ENCODE data around the gene GPR42.

The GPR42 gene

GRCh38 chr19:35383536-35383935 is 12.7 kb downstream of the GPR42 start:
- H3K4me3 ChIP-seq (ENCODE audit: low read depth, low read length): no peak overlapping the region
- no peak overlapping the region for H3K9ac ChIP-seq (ENCODE audit: low read depth, low read length)
- peaks cover 35% of the 10 kb centered on the region for H3K9me3 ChIP-seq (ENCODE audit: control insufficient read depth, insufficient read depth, low read length)
- no peak overlapping the region for H3K27ac ChIP-seq (ENCODE audit: low read depth, low read length)
- no peaks in the 10 kb centered on the region for H3K36me3 ChIP-seq (ENCODE audit: control insufficient read depth, insufficient read depth, low read length)
- no peaks in the 10 kb centered on the region for H3K27me3 ChIP-seq (ENCODE audit: control insufficient read depth, insufficient read depth, low read length)
- no peaks in the 10 kb centered on the region for H3K4me1 ChIP-seq (ENCODE audit: control insufficient read depth, insufficient read depth, low read length)

GRCh38 chr19:35388277-35389054 is 17.6 kb downstream of the GPR42 start:
- Histone ChIP-seq H3K36me3 (ENCODE audit: control insufficient read depth, insufficient read depth, low read length) (no peaks in the 10 kb centered on the region), H3K9me3 (ENCODE audit: control insufficient read depth, insufficient read depth, low read length) (peaks cover 29% of the 10 kb centered on the region), H3K27me3 (ENCODE audit: control insufficient read depth, insufficient read depth, low read length) (no peaks in the 10 kb centered on the region), H3K27ac (ENCODE audit: low read depth, low read length) (no peak overlapping the region), H3K9ac (ENCODE audit: low read depth, low read length) (no peak overlapping the region), H3K4me1 (ENCODE audit: control insufficient read depth, insufficient read depth, low read length) (no peaks in the 10 kb centered on the region), H3K4me3 (ENCODE audit: low read depth, low read length) (no peak overlapping the region)

GRCh38 chr19:35389192-35389861 is 18.5 kb downstream of the GPR42 start:
- Histone ChIP-seq H3K9ac (ENCODE audit: low read depth, low read length) (no peak overlapping the region), H3K36me3 (ENCODE audit: control insufficient read depth, insufficient read depth, low read length) (no peaks in the 10 kb centered on the region), H3K27ac (ENCODE audit: low read depth, low read length) (no peak overlapping the region), H3K9me3 (ENCODE audit: control insufficient read depth, insufficient read depth, low read length) (peaks cover 23% of the 10 kb centered on the region), H3K4me1 (ENCODE audit: control insufficient read depth, insufficient read depth, low read length) (no peaks in the 10 kb centered on the region), H3K27me3 (ENCODE audit: control insufficient read depth, insufficient read depth, low read length) (no peaks in the 10 kb centered on the region), H3K4me3 (ENCODE audit: low read depth, low read length) (no peak overlapping the region)

GRCh38 chr19:35392742-35393715 is 22.2 kb downstream of the GPR42 start:
- Histone ChIP-seq H3K27me3 (ENCODE audit: control insufficient read depth, insufficient read depth, low read length) (no peaks in the 10 kb centered on the region), H3K9me3 (ENCODE audit: control insufficient read depth, insufficient read depth, low read length) (no peaks in the 10 kb centered on the region), H3K4me3 (ENCODE audit: low read depth, low read length) (no peak overlapping the region), H3K4me1 (ENCODE audit: control insufficient read depth, insufficient read depth, low read length) (no peaks in the 10 kb centered on the region), H3K9ac (ENCODE audit: low read depth, low read length) (no peak overlapping the region), H3K36me3 (ENCODE audit: control insufficient read depth, insufficient read depth, low read length) (no peaks in the 10 kb centered on the region), H3K27ac (ENCODE audit: low read depth, low read length) (no peak overlapping the region)

GRCh38 chr19:35395382-35396199 is 24.7 kb downstream of the GPR42 start:
- no peaks in the 10 kb centered on the region for H3K36me3 ChIP-seq (ENCODE audit: control insufficient read depth, insufficient read depth, low read length)
- no peaks in the 10 kb centered on the region for H3K27me3 ChIP-seq (ENCODE audit: control insufficient read depth, insufficient read depth, low read length)
- H3K27ac ChIP-seq (ENCODE audit: low read depth, low read length): no peak overlapping the region
- H3K9ac ChIP-seq (ENCODE audit: low read depth, low read length): no peak overlapping the region
- no peaks in the 10 kb centered on the region for H3K9me3 ChIP-seq (ENCODE audit: control insufficient read depth, insufficient read depth, low read length)
- no peaks in the 10 kb centered on the region for H3K4me1 ChIP-seq (ENCODE audit: control insufficient read depth, insufficient read depth, low read length)
- H3K4me3 ChIP-seq (ENCODE audit: low read depth, low read length): no peak overlapping the region

GRCh38 chr19:35396240-35396885 is 25.5 kb downstream of the GPR42 start:
- Histone ChIP-seq H3K9ac (ENCODE audit: low read depth, low read length) (no peak overlapping the region), H3K36me3 (ENCODE audit: control insufficient read depth, insufficient read depth, low read length) (no peaks in the 10 kb centered on the region), H3K4me3 (ENCODE audit: low read depth, low read length) (no peak overlapping the region), H3K9me3 (ENCODE audit: control insufficient read depth, insufficient read depth, low read length) (no peaks in the 10 kb centered on the region), H3K27ac (ENCODE audit: low read depth, low read length) (no peak overlapping the region), H3K27me3 (ENCODE audit: control insufficient read depth, insufficient read depth, low read length) (no peaks in the 10 kb centered on the region), H3K4me1 (ENCODE audit: control insufficient read depth, insufficient read depth, low read length) (no peaks in the 10 kb centered on the region)

GRCh38 chr19:35397064-35397463 is 26.2 kb downstream of the GPR42 start:
- Histone ChIP-seq H3K4me3 (ENCODE audit: low read depth, low read length) (no peak overlapping the region), H3K27ac (ENCODE audit: low read depth, low read length) (no peak overlapping the region), H3K36me3 (ENCODE audit: control insufficient read depth, insufficient read depth, low read length) (no peaks in the 10 kb centered on the region), H3K9ac (ENCODE audit: low read depth, low read length) (no peak overlapping the region), H3K4me1 (ENCODE audit: control insufficient read depth, insufficient read depth, low read length) (no peaks in the 10 kb centered on the region), H3K9me3 (ENCODE audit: control insufficient read depth, insufficient read depth, low read length) (no peaks in the 10 kb centered on the region), H3K27me3 (ENCODE audit: control insufficient read depth, insufficient read depth, low read length) (no peaks in the 10 kb centered on the region)

GRCh38 chr19:35398570-35398969 is 27.7 kb downstream of the GPR42 start:
- H3K4me3 ChIP-seq (ENCODE audit: low read depth, low read length): no peak overlapping the region
- H3K9ac ChIP-seq (ENCODE audit: low read depth, low read length): no peak overlapping the region
- no peak overlapping the region for H3K27ac ChIP-seq (ENCODE audit: low read depth, low read length)
- H3K27me3 ChIP-seq (ENCODE audit: control insufficient read depth, insufficient read depth, low read length): no peaks in the 10 kb centered on the region
- H3K36me3 ChIP-seq (ENCODE audit: control insufficient read depth, insufficient read depth, low read length): no peaks in the 10 kb centered on the region
- no peaks in the 10 kb centered on the region for H3K9me3 ChIP-seq (ENCODE audit: control insufficient read depth, insufficient read depth, low read length)
- H3K4me1 ChIP-seq (ENCODE audit: control insufficient read depth, insufficient read depth, low read length): no peaks in the 10 kb centered on the region

- no peak overlapping the region for H3K4me3 ChIP-seq (ENCODE audit: low read depth, low read length)
- no peaks in the 10 kb centered on the region for H3K9me3 ChIP-seq (ENCODE audit: control insufficient read depth, insufficient read depth, low read length)
- no peaks in the 10 kb centered on the region for H3K36me3 ChIP-seq (ENCODE audit: control insufficient read depth, insufficient read depth, low read length)
- H3K9ac ChIP-seq (ENCODE audit: low read depth, low read length): no peak overlapping the region
- H3K27me3 ChIP-seq (ENCODE audit: control insufficient read depth, insufficient read depth, low read length): no peaks in the 10 kb centered on the region
- H3K4me1 ChIP-seq (ENCODE audit: control insufficient read depth, insufficient read depth, low read length): no peaks in the 10 kb centered on the region
- H3K27ac ChIP-seq (ENCODE audit: low read depth, low read length): no peak overlapping the region
Measured at GRCh38 chr19:35399231-35399630, 28.4 kb downstream of the GPR42 start.

Data from HUES48 (cell line).